NCI-H1930 (cell line): Measurements from ENCODE around the gene NOSTRIN.
"Not testable (repeated sequence)": the region's sequence is repeated elsewhere in the genome, so short reads cannot be mapped to it uniquely, and the experiment has no call there.

ENCODE experiments used
- DNase-seq, 2 experiments: peaks; one replicate each; lab custom pipeline; 2025; lab: John Stamatoyannopoulos, UW

Gene NOSTRIN

GRCh38 chr2:168789776-168790175 lies 12.7 kb upstream of the NOSTRIN start:
- no peak for DNase-seq

GRCh38 chr2:168790226-168790902 lies 12.1 kb upstream of the NOSTRIN start:
- DNase-seq = no peak

- DNase-seq = not testable (repeated sequence)
Observed at GRCh38 chr2:168791140-168791539, 11.3 kb upstream of the NOSTRIN start.

- DNase-seq = no peak
Observed at GRCh38 chr2:168793596-168793995, 8.8 kb upstream of the NOSTRIN start.

- no peak for DNase-seq
Observed at GRCh38 chr2:168794968-168795367, 7.5 kb upstream of the NOSTRIN start.

GRCh38 chr2:168796090-168796577 lies 6.3 kb upstream of the NOSTRIN start:
- DNase-seq = no peak

GRCh38 chr2:168796583-168797285 lies 5.7 kb upstream of the NOSTRIN start:
- no peak for DNase-seq

GRCh38 chr2:168797286-168797655 lies 5.2 kb upstream of the NOSTRIN start:
- DNase-seq = no peak

- DNase-seq = no peak
Observed at GRCh38 chr2:168798076-168798887, 4.2 kb upstream of the NOSTRIN start.

- DNase-seq = no peak
Observed at GRCh38 chr2:168798888-168799410, 3.5 kb upstream of the NOSTRIN start.

- DNase-seq = no peak
Observed at GRCh38 chr2:168801471-168801870, 966 bp upstream of the NOSTRIN start.

- DNase-seq = no peak
Observed at GRCh38 chr2:168802859-168803725, 655 bp downstream of the NOSTRIN start.

GRCh38 chr2:168804214-168804613 lies 1.8 kb downstream of the NOSTRIN start:
- DNase-seq = no peak

GRCh38 chr2:168805615-168806014 lies 3.2 kb downstream of the NOSTRIN start:
- DNase-seq = no peak

- DNase-seq = no peak
Observed at GRCh38 chr2:168809537-168809936, 7.1 kb downstream of the NOSTRIN start.

GRCh38 chr2:168810235-168810634 lies 7.8 kb downstream of the NOSTRIN start:
- DNase-seq = no peak

- no peak for DNase-seq
Observed at GRCh38 chr2:168811696-168812095, 9.3 kb downstream of the NOSTRIN start.

- no peak for DNase-seq
Observed at GRCh38 chr2:168814046-168814445, 11.6 kb downstream of the NOSTRIN start.

GRCh38 chr2:168814939-168815907 lies 12.8 kb downstream of the NOSTRIN start:
- DNase-seq = no peak

GRCh38 chr2:168816369-168816768 lies 13.9 kb downstream of the NOSTRIN start:
- DNase-seq = no peak
